ENCODE data around the gene KIF3B. TPM values are rescaled to one million over a fixed set of nuclear protein-coding genes. Genes with fewer than 3 reads are reported as not detected.

The KIF3B gene
- total RNA-seq, 1 experiment from 2014 or later = 52.3 TPM

- Histone ChIP-seq H3K9me2 (ENCODE audit: insufficient read depth) (no peaks in the 10 kb centered on the region), H4K20me1 (ENCODE audit: insufficient read depth) (no peaks in the 10 kb centered on the region; the same call in 1 of the 2 replicates), H3K79me2 (ENCODE audit: low read depth) (no peaks in the 10 kb centered on the region), H3K9me3 (ENCODE audit: insufficient read depth, low read depth) (no peaks in the 10 kb centered on the region), H3K4me3 (no peak overlapping the region), H3F3A (ENCODE audit: insufficient read depth, low read depth) (no peaks in the 10 kb centered on the region), H2AFZ (no peak overlapping the region), H3K4me2 (no peak overlapping the region), H3K27ac (no peak overlapping the region), H3K27me3 (ENCODE audit: insufficient read depth, low read depth) (no peaks in the 10 kb centered on the region), H3K4me1 (replicated peaks; ENCODE audit: insufficient read depth) (no peaks in the 10 kb centered on the region), H3K36me3 (ENCODE audit: low read depth) (peaks cover 20% of the 10 kb centered on the region; the same call in 1 of the 2 replicates)
- no peak for TF ChIP-seq CTCF (conservative IDR thresholded peaks at IDR 0.05)
- TF ChIP-seq EZH2 (IDR thresholded peaks at IDR 0.05; ENCODE audit: low read depth) = no peak
- POLR2A ChIA-PET (ENCODE audit: unreplicated experiment) = no interaction called here
- no peak for DNase-seq
- BruUV-seq (replicated peaks) = no TSS peak
- CTCF ChIA-PET = no interaction called here
- intact Hi-C loops (cut with micrococcal nuclease; ENCODE audit: unreplicated experiment) = no loop called here
Observed at GRCh38 chr20:32314768-32315167, 37.3 kb downstream of the KIF3B start.

GRCh38 chr20:32315399-32315798, 37.9 kb downstream of the KIF3B start:
- H3F3A ChIP-seq (ENCODE audit: insufficient read depth, low read depth) = no peaks in the 10 kb centered on the region
- no peak overlapping the region for H3K4me3 ChIP-seq
- no peak overlapping the region for H3K27ac ChIP-seq
- H3K9me2 ChIP-seq (ENCODE audit: insufficient read depth) = no peaks in the 10 kb centered on the region
- intact Hi-C loops (cut with micrococcal nuclease; ENCODE audit: unreplicated experiment) = no loop called here
- no peaks in the 10 kb centered on the region for H3K27me3 ChIP-seq (ENCODE audit: insufficient read depth, low read depth)
- no peaks in the 10 kb centered on the region; the same call in 1 of the 2 replicates for H4K20me1 ChIP-seq (ENCODE audit: insufficient read depth)
- no peak for DNase-seq
- H2AFZ ChIP-seq = no peak overlapping the region
- ChIA-PET POLR2A (ENCODE audit: unreplicated experiment) (no interaction called here), CTCF (no interaction called here)
- H3K4me1 ChIP-seq (replicated peaks; ENCODE audit: insufficient read depth) = no peaks in the 10 kb centered on the region
- TF ChIP-seq EZH2 (IDR thresholded peaks at IDR 0.05; ENCODE audit: low read depth) (no peak), CTCF (conservative IDR thresholded peaks at IDR 0.05) (no peak)
- peaks cover 14% of the 10 kb centered on the region; the same call in 1 of the 2 replicates for H3K36me3 ChIP-seq (ENCODE audit: low read depth)
- H3K9me3 ChIP-seq (ENCODE audit: insufficient read depth, low read depth) = no peaks in the 10 kb centered on the region
- no peaks in the 10 kb centered on the region for H3K79me2 ChIP-seq (ENCODE audit: low read depth)
- H3K4me2 ChIP-seq = no peak overlapping the region
- no TSS peak for BruUV-seq (replicated peaks)

- Histone ChIP-seq H3K27me3 (ENCODE audit: insufficient read depth, low read depth) (no peaks in the 10 kb centered on the region), H3F3A (ENCODE audit: insufficient read depth, low read depth) (peaks cover 1% of the 10 kb centered on the region; the same call in 1 of the 2 replicates), H3K36me3 (ENCODE audit: low read depth) (0 out of 2 replicates have a peak, but pooled peaks cover 11% of the 10 kb centered on the region), H3K4me2 (no peak overlapping the region), H4K20me1 (ENCODE audit: insufficient read depth) (no peaks in the 10 kb centered on the region; the same call in 1 of the 2 replicates), H3K4me1 (replicated peaks; ENCODE audit: insufficient read depth) (no peaks in the 10 kb centered on the region), H3K4me3 (no peak overlapping the region), H2AFZ (no peak overlapping the region), H3K9me3 (ENCODE audit: insufficient read depth, low read depth) (no peaks in the 10 kb centered on the region), H3K9me2 (ENCODE audit: insufficient read depth) (no peaks in the 10 kb centered on the region), H3K79me2 (ENCODE audit: low read depth) (no peaks in the 10 kb centered on the region), H3K27ac (no peak overlapping the region)
- intact Hi-C loops (cut with micrococcal nuclease; ENCODE audit: unreplicated experiment) = no loop called here
- no peak for TF ChIP-seq CTCF (conservative IDR thresholded peaks at IDR 0.05)
- TF ChIP-seq EZH2 (IDR thresholded peaks at IDR 0.05; ENCODE audit: low read depth) = no peak
- ChIA-PET POLR2A (ENCODE audit: unreplicated experiment) (no interaction called here), CTCF (interaction anchor here (0.5 to 0.6 kb wide), 2 partner anchors 9 to 144 kb away, joined by 3 read pairs; no protein-coding TSS in a partner anchor)
- no TSS peak for BruUV-seq (replicated peaks)
- DNase-seq = no peak
Observed at GRCh38 chr20:32315891-32316290, 38.4 kb downstream of the KIF3B start.
